ENCODE results near the gene HSD17B11. TPM values are rescaled to one million over a fixed set of nuclear protein-coding genes. Genes with fewer than 3 reads are reported as not detected.
"Not testable (repeated sequence)": the region's sequence is repeated elsewhere in the genome, so short reads cannot be mapped to it uniquely, and the experiment has no call there.

The HSD17B11 gene
- total RNA-seq, 2 donors from 2014 or later: 18.3 to 22.7 TPM

DNA sequence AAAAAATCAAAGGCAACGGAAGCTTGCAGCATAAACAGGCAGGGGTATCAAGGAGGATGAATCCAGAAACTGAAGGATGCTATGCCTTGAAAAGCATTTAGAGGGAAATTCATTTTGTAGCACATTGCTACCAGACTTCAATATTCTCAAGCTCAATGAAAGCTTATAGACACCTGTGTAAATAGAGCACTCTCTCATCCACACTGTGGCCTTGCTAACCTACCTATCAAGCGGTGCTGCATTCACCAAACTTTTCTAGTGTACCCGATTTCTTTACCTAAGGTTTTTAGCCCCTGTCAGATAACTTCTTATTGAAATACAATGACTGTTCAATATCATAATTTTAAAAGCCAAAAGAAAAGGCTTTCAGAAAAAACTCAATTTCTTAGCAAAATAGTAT is 48.1 kb downstream of the HSD17B11 start:
- peaks cover 22% of the 10 kb centered on the region for H3K36me3 ChIP-seq (ENCODE audit: control insufficient read depth, insufficient read depth, low read length)
- Mint-ChIP-seq H3K36me3 (ENCODE audit: low read depth) (peaks cover 40% of the 10 kb centered on the region), H3K9me3 (peaks cover 17% of the 10 kb centered on the region), H3K27ac (no peak overlapping the region), H3K27me3 (ENCODE audit: insufficient read depth) (no peaks in the 10 kb centered on the region), H3K4me3 (no peak overlapping the region), H3K4me1 (no peaks in the 10 kb centered on the region)
- H3K27me3 ChIP-seq (ENCODE audit: control insufficient read depth, insufficient read depth, low read length, poor library complexity, severe bottlenecking): no peaks in the 10 kb centered on the region
- WGBS, 2 experiments (ENCODE audit: insufficient coverage in 1 of 2, insufficient read length in 1 of 2): 91 to 94% methylated on average over 2 to 3 of the region's 3 CpGs
- no peaks in the 10 kb centered on the region for H3K4me1 ChIP-seq (ENCODE audit: control insufficient read depth, insufficient read depth, low read length)
- TF ChIP-seq CTCF (conservative IDR thresholded peaks at IDR 0.05): no peak
- H3K27ac ChIP-seq (ENCODE audit: low read depth, low read length): no peak overlapping the region
- DNase-seq: no peak
- H3K9me3 ChIP-seq (ENCODE audit: control insufficient read depth, low read length): peaks cover 9% of the 10 kb centered on the region
- H3K9ac ChIP-seq (ENCODE audit: extremely low read depth, low read length, poor library complexity, severe bottlenecking): no peak overlapping the region
- H3K4me3 ChIP-seq (ENCODE audit: low read length): no peak overlapping the region

GRCh38 chr4:87341954-87342635 is 48.9 kb downstream of the HSD17B11 start:
- H3K4me3 Mint-ChIP-seq; H3K4me1 Mint-ChIP-seq; H3K27me3 ChIP-seq (ENCODE audit: control insufficient read depth, insufficient read depth, low read length, poor library complexity, severe bottlenecking); H3K4me3 ChIP-seq (ENCODE audit: low read length); DNase-seq; H3K9me3 ChIP-seq (ENCODE audit: control insufficient read depth, low read length); H3K27ac ChIP-seq (ENCODE audit: low read depth, low read length); H3K27ac Mint-ChIP-seq; H3K9ac ChIP-seq (ENCODE audit: extremely low read depth, low read length, poor library complexity, severe bottlenecking); H3K4me1 ChIP-seq (ENCODE audit: control insufficient read depth, insufficient read depth, low read length); H3K27me3 Mint-ChIP-seq (ENCODE audit: insufficient read depth): not testable (repeated sequence)
- 88 to 95% methylated on average over 4 to 7 of the region's 8 CpGs for WGBS, 2 experiments (ENCODE audit: insufficient coverage in 1 of 2, insufficient read length in 1 of 2)
- H3K36me3 ChIP-seq (ENCODE audit: control insufficient read depth, insufficient read depth, low read length): peaks cover 22% of the 10 kb centered on the region
- Mint-ChIP-seq H3K36me3 (ENCODE audit: low read depth) (peaks cover 43% of the 10 kb centered on the region), H3K9me3 (peaks cover 17% of the 10 kb centered on the region)

GRCh38 chr4:87339440-87339839 is 51.5 kb downstream of the HSD17B11 start:
- Mint-ChIP-seq H3K4me3 (no peak overlapping the region), H3K9me3 (peaks cover 3% of the 10 kb centered on the region), H3K36me3 (ENCODE audit: low read depth) (peaks cover 41% of the 10 kb centered on the region), H3K4me1 (no peaks in the 10 kb centered on the region), H3K27me3 (ENCODE audit: insufficient read depth) (no peaks in the 10 kb centered on the region), H3K27ac (no peak overlapping the region)
- Histone ChIP-seq H3K36me3 (ENCODE audit: control insufficient read depth, insufficient read depth, low read length) (peaks cover 15% of the 10 kb centered on the region), H3K4me1 (ENCODE audit: control insufficient read depth, insufficient read depth, low read length) (no peaks in the 10 kb centered on the region), H3K9me3 (ENCODE audit: control insufficient read depth, low read length) (peaks cover 3% of the 10 kb centered on the region), H3K27me3 (ENCODE audit: control insufficient read depth, insufficient read depth, low read length, poor library complexity, severe bottlenecking) (no peaks in the 10 kb centered on the region), H3K27ac (ENCODE audit: low read depth, low read length) (no peak overlapping the region), H3K9ac (ENCODE audit: extremely low read depth, low read length, poor library complexity, severe bottlenecking) (no peak overlapping the region), H3K4me3 (ENCODE audit: low read length) (no peak overlapping the region)
- TF ChIP-seq CTCF (conservative IDR thresholded peaks at IDR 0.05): no peak
- 88 to 92% methylated on average over 2 of the region's 2 CpGs for WGBS, 2 experiments (ENCODE audit: insufficient coverage in 1 of 2, insufficient read length in 1 of 2)
- DNase-seq: no peak

Data from endodermal cell (in vitro differentiated cells).